ENCODE results near the gene FAM186B.

The FAM186B gene

DNA sequence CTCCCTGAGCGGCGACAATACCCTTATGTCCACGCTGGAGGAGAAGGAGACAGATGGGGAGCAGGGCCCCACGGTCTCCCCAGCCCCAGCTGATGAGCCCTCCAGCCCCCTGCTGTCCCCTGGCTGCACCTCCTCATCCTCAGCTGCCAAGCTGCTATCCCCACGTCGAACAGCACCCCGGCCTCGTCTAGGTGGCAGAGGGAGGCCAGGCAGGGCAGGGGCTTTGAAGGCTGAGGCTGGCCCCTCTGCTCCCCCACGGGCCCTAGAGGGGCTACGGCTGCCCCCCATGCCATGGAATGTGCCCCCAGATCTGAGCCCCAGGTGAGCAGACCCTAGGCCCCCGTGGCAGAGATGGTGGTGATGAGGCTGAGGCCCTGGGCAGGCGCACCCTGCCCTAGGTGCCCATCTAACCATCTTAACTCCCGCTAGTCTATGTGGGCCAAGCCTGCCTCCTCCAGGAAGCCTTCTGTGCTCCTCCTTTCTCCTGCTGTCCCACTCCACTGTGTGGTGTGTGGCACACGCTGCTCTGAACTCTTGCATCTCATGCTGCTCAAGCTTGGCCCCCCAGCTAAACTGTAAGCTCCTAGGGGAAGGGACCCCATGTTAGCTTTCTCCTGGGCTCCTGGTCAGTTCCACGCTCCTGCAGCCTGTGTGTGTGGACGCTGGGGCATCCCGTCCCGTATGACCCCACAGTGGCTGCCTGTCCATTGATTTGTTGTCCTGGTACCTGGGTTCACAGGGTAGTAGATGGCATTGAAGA is 49.6 kb downstream of the FAM186B start:
- Histone ChIP-seq H3K4me1 (ENCODE audit: insufficient read depth, low read length) (peaks cover 11% of the 10 kb centered on the region), H3K4me3 (ENCODE audit: low read length) (no peak overlapping the region), H2AFZ (ENCODE audit: low read depth, low read length) (no peak overlapping the region), H3K27me3 (ENCODE audit: insufficient read depth, low read length) (no peaks in the 10 kb centered on the region), H3K9me3 (ENCODE audit: low read length) (no peaks in the 10 kb centered on the region), H3K36me3 (ENCODE audit: insufficient read depth, low read length) (peaks cover 37% of the 10 kb centered on the region)

GRCh38 chr12:49554266-49554665 is 51.2 kb downstream of the FAM186B start:
- Histone ChIP-seq H3K27me3 (ENCODE audit: insufficient read depth, low read length) (peaks cover 5% of the 10 kb centered on the region), H3K4me1 (ENCODE audit: insufficient read depth, low read length) (peaks cover 12% of the 10 kb centered on the region), H3K4me3 (ENCODE audit: low read length) (no peak overlapping the region), H3K9me3 (ENCODE audit: low read length) (no peaks in the 10 kb centered on the region), H3K36me3 (ENCODE audit: insufficient read depth, low read length) (peaks cover 22% of the 10 kb centered on the region), H2AFZ (ENCODE audit: low read depth, low read length) (no peak overlapping the region)

GRCh38 chr12:49553512-49554088 is 51.8 kb downstream of the FAM186B start:
- Histone ChIP-seq H3K36me3 (ENCODE audit: insufficient read depth, low read length) (peaks cover 16% of the 10 kb centered on the region), H3K4me1 (ENCODE audit: insufficient read depth, low read length) (peaks cover 12% of the 10 kb centered on the region), H3K27me3 (ENCODE audit: insufficient read depth, low read length) (peaks cover 7% of the 10 kb centered on the region), H3K4me3 (ENCODE audit: low read length) (no peak overlapping the region), H2AFZ (ENCODE audit: low read depth, low read length) (no peak overlapping the region), H3K9me3 (ENCODE audit: low read length) (no peaks in the 10 kb centered on the region)

DNA sequence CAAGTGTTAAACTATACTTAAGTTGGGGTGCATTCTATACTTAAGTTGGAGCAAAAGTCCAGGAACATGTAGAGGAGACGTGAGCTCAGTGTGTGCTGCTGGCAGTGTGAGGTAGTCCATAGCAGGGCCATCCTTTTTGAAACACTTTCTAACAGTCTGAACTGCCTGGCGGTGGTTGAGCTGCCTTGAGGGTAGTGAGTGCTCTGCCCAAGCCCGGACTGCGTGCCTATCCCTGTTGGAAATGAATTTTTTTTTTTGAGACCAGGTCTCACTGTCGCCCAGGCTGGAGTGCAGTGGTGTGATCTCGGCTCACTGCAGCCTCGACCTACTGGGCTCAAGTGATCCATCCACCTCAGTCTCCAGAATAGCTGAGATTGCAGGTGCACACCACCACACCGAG is 52.5 kb downstream of the FAM186B start:
- H3K27me3 ChIP-seq (ENCODE audit: insufficient read depth, low read length): peaks cover 14% of the 10 kb centered on the region
- H3K36me3 ChIP-seq (ENCODE audit: insufficient read depth, low read length): peaks cover 9% of the 10 kb centered on the region
- H3K4me3 ChIP-seq (ENCODE audit: low read length): no peak overlapping the region
- H3K4me1 ChIP-seq (ENCODE audit: insufficient read depth, low read length): peaks cover 12% of the 10 kb centered on the region
- no peaks in the 10 kb centered on the region for H3K9me3 ChIP-seq (ENCODE audit: low read length)
- no peak overlapping the region for H2AFZ ChIP-seq (ENCODE audit: low read depth, low read length)

DNA sequence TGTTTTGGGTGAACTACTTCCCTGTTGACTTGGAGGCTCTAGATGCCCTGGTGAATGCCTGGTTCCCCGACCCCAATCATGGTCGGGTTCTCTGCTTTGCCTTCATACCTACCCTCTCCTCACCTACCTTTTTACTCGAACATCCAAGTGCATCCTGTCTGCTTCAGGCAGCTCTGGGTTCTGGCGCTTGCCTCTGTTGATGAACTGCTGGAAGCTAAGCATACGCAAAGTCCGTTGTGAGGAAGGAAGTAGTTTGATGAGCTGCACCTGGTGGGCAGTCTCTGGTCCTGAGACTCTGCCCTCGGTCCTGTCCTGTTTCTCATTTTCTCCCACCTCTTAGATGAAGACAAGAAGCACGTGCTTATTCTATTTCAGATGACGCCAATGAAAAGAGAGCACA is 53.0 kb downstream of the FAM186B start:
- Histone ChIP-seq H3K27me3 (ENCODE audit: insufficient read depth, low read length) (peaks cover 18% of the 10 kb centered on the region), H3K36me3 (ENCODE audit: insufficient read depth, low read length) (peaks cover 5% of the 10 kb centered on the region), H2AFZ (ENCODE audit: low read depth, low read length) (no peak overlapping the region), H3K9me3 (ENCODE audit: low read length) (no peaks in the 10 kb centered on the region), H3K4me1 (ENCODE audit: insufficient read depth, low read length) (peaks cover 12% of the 10 kb centered on the region), H3K4me3 (ENCODE audit: low read length) (no peak overlapping the region)

DNA sequence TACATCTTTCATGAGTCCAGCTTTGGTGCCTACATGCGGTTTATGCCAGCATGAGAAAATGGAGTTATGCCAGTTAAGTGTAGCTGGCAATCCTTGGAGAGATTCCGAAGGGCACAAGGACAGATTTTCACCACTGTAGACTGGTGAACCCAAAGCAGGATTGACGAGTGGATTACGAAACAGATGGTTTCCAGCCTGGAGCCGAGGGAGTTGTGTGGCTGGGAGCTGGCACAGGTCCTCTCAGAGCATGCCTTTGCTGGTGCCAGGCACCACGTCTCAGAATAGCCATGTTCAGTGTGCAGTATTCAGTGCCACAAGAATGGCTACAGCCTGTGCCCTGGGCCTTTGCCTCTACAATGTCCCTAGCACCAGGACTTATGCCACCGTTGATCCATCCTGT is 53.4 kb downstream of the FAM186B start:
- peaks cover 12% of the 10 kb centered on the region for H3K4me1 ChIP-seq (ENCODE audit: insufficient read depth, low read length)
- peaks cover 22% of the 10 kb centered on the region for H3K27me3 ChIP-seq (ENCODE audit: insufficient read depth, low read length)
- H2AFZ ChIP-seq (ENCODE audit: low read depth, low read length): no peak overlapping the region
- peaks cover 4% of the 10 kb centered on the region for H3K36me3 ChIP-seq (ENCODE audit: insufficient read depth, low read length)
- no peaks in the 10 kb centered on the region for H3K9me3 ChIP-seq (ENCODE audit: low read length)
- H3K4me3 ChIP-seq (ENCODE audit: low read length): no peak overlapping the region

DNA sequence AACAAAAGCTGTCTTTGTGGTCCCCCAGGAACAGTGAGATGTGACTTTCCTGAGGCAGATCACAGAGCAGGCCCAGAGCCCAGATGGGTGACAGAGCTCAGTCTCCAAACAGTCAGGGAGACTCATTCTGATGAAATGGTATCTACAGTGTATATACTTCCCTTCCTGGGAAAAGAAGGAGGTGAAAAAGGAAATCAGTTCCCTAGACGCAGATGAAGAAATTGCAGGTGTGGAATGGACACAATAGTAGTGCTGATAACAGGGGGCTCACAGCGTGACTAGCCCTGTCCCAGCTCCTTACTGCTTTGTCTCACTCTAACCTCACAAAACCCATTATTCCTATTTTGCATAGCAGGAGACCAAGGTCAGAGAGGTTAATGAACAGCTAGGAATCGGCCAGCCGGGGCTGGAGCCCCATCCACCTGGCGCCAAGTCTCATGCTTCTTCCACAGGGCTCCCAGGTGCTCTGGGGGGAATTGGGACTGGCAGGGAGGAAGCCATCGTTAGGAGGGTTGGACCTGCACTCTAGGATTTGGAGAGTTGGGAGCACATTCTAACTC is 54.7 kb downstream of the FAM186B start:
- H3K4me3 ChIP-seq (ENCODE audit: low read length): no peak overlapping the region
- no peaks in the 10 kb centered on the region for H3K36me3 ChIP-seq (ENCODE audit: insufficient read depth, low read length)
- no peak overlapping the region for H2AFZ ChIP-seq (ENCODE audit: low read depth, low read length)
- peaks cover 32% of the 10 kb centered on the region for H3K27me3 ChIP-seq (ENCODE audit: insufficient read depth, low read length)
- H3K9me3 ChIP-seq (ENCODE audit: low read length): no peaks in the 10 kb centered on the region
- peaks cover 12% of the 10 kb centered on the region for H3K4me1 ChIP-seq (ENCODE audit: insufficient read depth, low read length)

DNA sequence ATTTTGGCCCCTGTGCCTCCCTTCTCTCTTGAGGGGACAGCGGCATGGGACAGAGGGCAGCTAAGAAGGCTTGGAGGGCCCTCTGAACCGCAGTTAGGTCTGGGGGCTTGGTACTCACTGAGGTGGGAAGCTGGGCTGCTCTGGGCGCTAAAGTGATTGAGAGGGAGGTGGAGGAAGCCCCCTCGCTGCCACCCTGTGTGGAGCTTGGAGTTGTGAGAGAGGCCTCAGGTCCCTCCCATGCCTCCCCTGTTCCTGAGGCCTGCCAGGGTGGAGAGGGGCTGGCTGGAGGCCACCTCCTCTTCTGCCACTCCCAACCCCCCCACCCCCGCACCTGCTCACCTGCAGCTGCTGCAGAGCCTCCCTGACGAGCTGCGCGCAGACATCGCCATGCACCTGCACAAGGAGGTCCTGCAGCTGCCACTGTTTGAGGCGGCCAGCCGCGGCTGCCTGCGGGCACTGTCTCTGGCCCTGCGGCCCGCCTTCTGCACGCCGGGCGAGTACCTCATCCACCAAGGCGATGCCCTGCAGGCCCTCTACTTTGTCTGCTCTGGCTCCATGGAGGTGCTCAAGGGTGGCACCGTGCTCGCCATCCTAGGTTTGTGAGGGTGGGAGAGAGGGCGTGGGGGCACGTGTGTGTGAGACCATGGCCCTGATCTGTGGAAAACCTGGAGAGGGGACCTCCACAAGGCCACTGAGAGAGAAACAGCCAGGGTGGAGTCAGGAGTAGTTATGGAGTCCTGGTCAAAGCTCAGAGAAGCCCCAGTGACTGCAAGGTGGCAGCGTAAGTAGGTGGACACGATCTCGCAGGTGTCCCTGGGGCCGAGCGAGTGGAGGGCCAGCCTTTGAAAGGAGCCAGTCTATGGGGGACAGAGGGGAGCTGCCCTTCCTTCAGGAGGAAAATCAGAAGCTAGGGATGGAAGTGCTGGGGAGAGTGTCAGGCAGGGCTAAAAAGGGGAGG is 55.4 kb downstream of the FAM186B start:
- Histone ChIP-seq H3K36me3 (ENCODE audit: insufficient read depth, low read length) (no peaks in the 10 kb centered on the region), H2AFZ (ENCODE audit: low read depth, low read length) (no peak overlapping the region), H3K4me1 (ENCODE audit: insufficient read depth, low read length) (peaks cover 12% of the 10 kb centered on the region), H3K9me3 (ENCODE audit: low read length) (no peaks in the 10 kb centered on the region), H3K4me3 (ENCODE audit: low read length) (no peak overlapping the region), H3K27me3 (ENCODE audit: insufficient read depth, low read length) (peaks cover 35% of the 10 kb centered on the region)

DNA sequence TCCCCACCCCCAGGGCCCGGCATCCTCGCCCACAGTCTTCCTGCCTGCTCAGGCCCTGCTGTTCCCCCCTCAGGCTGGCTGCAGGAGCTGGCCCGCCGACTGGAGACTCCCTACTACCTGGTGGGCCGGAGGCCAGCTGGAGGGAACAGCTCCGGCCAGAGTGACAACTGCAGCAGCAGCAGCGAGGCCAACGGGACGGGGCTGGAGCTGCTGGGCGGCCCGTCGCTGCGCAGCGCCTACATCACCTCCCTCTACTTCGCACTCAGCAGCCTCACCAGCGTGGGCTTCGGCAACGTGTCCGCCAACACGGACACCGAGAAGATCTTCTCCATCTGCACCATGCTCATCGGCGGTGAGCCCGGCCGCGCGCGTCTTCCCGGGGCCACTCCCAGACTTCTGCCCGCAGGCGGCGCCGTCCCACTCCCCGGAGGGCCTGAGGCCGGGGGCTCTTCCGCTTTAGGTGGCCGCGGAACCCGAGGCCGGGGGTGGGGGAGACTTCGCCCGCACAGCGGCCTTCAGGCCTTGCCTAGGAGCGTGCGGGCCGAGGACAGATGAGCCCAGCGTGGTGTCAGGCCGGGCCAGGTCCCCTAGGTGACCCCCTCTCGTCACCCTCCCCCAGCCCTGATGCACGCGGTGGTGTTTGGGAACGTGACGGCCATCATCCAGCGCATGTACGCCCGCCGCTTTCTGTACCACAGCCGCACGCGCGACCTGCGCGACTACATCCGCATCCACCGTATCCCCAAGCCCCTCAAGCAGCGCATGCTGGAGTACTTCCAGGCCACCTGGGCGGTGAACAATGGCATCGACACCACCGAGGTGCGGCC is 56.4 kb downstream of the FAM186B start:
- no peaks in the 10 kb centered on the region for H3K9me3 ChIP-seq (ENCODE audit: low read length)
- no peak overlapping the region for H2AFZ ChIP-seq (ENCODE audit: low read depth, low read length)
- no peak overlapping the region for H3K4me3 ChIP-seq (ENCODE audit: low read length)
- peaks cover 11% of the 10 kb centered on the region for H3K4me1 ChIP-seq (ENCODE audit: insufficient read depth, low read length)
- peaks cover 43% of the 10 kb centered on the region for H3K27me3 ChIP-seq (ENCODE audit: insufficient read depth, low read length)
- no peaks in the 10 kb centered on the region for H3K36me3 ChIP-seq (ENCODE audit: insufficient read depth, low read length)

DNA sequence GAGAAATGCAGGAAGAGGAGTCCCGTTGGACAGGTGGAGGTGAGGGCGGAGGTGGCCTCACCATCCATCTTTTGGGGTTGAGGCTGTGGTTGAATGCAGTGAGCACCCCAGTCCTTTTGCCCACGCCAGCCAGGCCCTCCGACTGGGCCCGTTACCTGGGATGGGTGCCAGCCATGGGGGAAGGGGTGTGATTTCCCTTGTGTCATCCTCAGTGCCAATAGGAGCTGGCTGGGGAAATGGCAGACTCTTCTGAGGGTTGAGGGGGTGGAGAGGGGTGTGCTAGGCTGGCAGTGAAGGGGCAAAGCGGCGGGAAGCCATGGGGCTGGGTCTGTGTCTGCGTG is 57.0 kb downstream of the FAM186B start:
- no peak overlapping the region for H2AFZ ChIP-seq (ENCODE audit: low read depth, low read length)
- H3K36me3 ChIP-seq (ENCODE audit: insufficient read depth, low read length): no peaks in the 10 kb centered on the region
- H3K4me3 ChIP-seq (ENCODE audit: low read length): no peak overlapping the region
- no peaks in the 10 kb centered on the region for H3K9me3 ChIP-seq (ENCODE audit: low read length)
- peaks cover 48% of the 10 kb centered on the region for H3K27me3 ChIP-seq (ENCODE audit: insufficient read depth, low read length)
- H3K4me1 ChIP-seq (ENCODE audit: insufficient read depth, low read length): peaks cover 12% of the 10 kb centered on the region

GRCh38 chr12:49547090-49547690 is 58.2 kb downstream of the FAM186B start:
- no peak overlapping the region for H3K4me3 ChIP-seq (ENCODE audit: low read length)
- H2AFZ ChIP-seq (ENCODE audit: low read depth, low read length): no peak overlapping the region
- H3K9me3 ChIP-seq (ENCODE audit: low read length): no peaks in the 10 kb centered on the region
- peaks cover 12% of the 10 kb centered on the region for H3K4me1 ChIP-seq (ENCODE audit: insufficient read depth, low read length)
- no peaks in the 10 kb centered on the region for H3K36me3 ChIP-seq (ENCODE audit: insufficient read depth, low read length)
- peaks cover 60% of the 10 kb centered on the region for H3K27me3 ChIP-seq (ENCODE audit: insufficient read depth, low read length)

DNA sequence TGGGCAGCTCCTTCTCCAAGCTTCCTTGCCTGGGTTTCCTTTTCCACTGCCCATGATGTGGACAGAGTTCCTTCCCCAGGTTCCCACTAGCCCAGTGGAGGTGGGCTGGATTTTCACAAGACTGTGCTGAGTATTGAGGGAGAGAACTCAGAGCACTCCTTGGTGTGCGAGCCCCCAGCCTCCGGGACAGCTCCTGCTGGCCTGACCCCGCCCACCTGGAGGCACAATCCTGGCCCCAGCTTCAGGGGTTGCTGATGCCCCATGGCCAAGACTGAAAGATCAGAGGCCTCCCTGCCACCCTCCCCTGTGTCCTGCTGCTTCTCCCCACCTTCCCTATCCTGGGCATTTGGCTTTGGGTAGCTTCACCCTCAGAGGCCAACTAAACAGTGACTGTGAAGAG is 59.0 kb downstream of the FAM186B start:
- no peak overlapping the region for H2AFZ ChIP-seq (ENCODE audit: low read depth, low read length)
- peaks cover 12% of the 10 kb centered on the region for H3K4me1 ChIP-seq (ENCODE audit: insufficient read depth, low read length)
- H3K4me3 ChIP-seq (ENCODE audit: low read length): no peak overlapping the region
- H3K9me3 ChIP-seq (ENCODE audit: low read length): no peaks in the 10 kb centered on the region
- H3K27me3 ChIP-seq (ENCODE audit: insufficient read depth, low read length): peaks cover 67% of the 10 kb centered on the region
- H3K36me3 ChIP-seq (ENCODE audit: insufficient read depth, low read length): no peaks in the 10 kb centered on the region
